K562 (cell line): Measurements from ENCODE around the gene SERPINB12. TPM values are rescaled to one million over a fixed set of nuclear protein-coding genes. Genes with fewer than 3 reads are reported as not detected.

Experiments
- ATAC-seq: fragments of 200-7000 bp; cut with Tn5 transposase; 3 replicates; pipeline ENCODE4 v1.9.1; 2020; ENCODE audit warnings: moderate library complexity
- BruUV-seq: library from RNA; stranded (reverse); fragments of 400-500 nt; replicated peaks from 2 replicates; lab custom pipeline; 2021; lab: Mats Ljungman, UMichigan
- CTCF ChIA-PET: fragments of 300-600 bp; formaldehyde crosslinking; extraction: SDS; loops from one replicate; lab custom pipeline; 2021; ENCODE audit warnings: low intra/inter-chr PET ratio; lab: Yijun Ruan, JAX
- POLR2A ChIA-PET: fragments of 300-600, 350-650 bp; sonication (Branson Sonifier 250); formaldehyde crosslinking; extraction: SDS; loops from one replicate; lab custom pipeline; 2021; ENCODE audit warnings: antibody characterized with exemption, inconsistent platforms; lab: Yijun Ruan, JAX
- DNase-seq, 4 experiments: peaks; one replicate each; pipeline versions ENCODE4 v3.0.0 to v3.0.0-alpha.2; 2011 to 2018; ENCODE audit warnings: low spot score in 3 of 4, mixed read lengths in 3 of 4; ENCODE audit errors: extremely low read depth in 1 of 4
- FAIRE-seq: peaks from 2 replicates; lab custom pipeline; 2011; peaks lifted over from hg19 to GRCh38; lab: Jason Lieb, UNC
- H2AFZ ChIP-seq: 2 replicates; pipeline ENCODE4 v1.6.0; 2011; ENCODE audit warnings: low read depth, low read length, control low read depth, inconsistent platforms
- H3K27ac ChIP-seq: fragments of 200-600 bp; 3 replicates; pipeline ENCODE4 v1.8.0; 2011; ENCODE audit warnings: low read depth, mild to moderate bottlenecking, control low read depth, inconsistent platforms, low read length, moderate library complexity, mixed read lengths; ENCODE audit errors: extremely low read depth
- H3K27me3 ChIP-seq, 2 experiments: fragments of 300-600 bp in 1 of 2; 2 replicates in 1 of 2; 3 replicates in 1 of 2; pipeline versions ENCODE4 v1.6.0 to v1.8.0; 2011; ENCODE audit warnings: inconsistent platforms in 2 of 2, low read length in 2 of 2, mild to moderate bottlenecking in 1 of 2, mixed read lengths in 1 of 2, moderate library complexity in 1 of 2; ENCODE audit not compliant: control insufficient read depth in 2 of 2, insufficient read depth in 2 of 2
- H3K36me3 ChIP-seq: fragments of 300-600 bp; 3 replicates; pipeline ENCODE4 v1.8.0; 2011; ENCODE audit warnings: mild to moderate bottlenecking, low read length, inconsistent platforms; ENCODE audit not compliant: control insufficient read depth, insufficient read depth
- H3K4me1 ChIP-seq, 2 experiments: fragments of 200-600 bp in 1 of 2; replicated peaks in 1 of 2; 2 replicates in 1 of 2; 3 replicates in 1 of 2; pipeline versions ENCODE4 v1.5.1 to v1.8.0; 2011; ENCODE audit warnings: inconsistent platforms in 2 of 2, low read length in 2 of 2, mild to moderate bottlenecking in 1 of 2, mixed read lengths in 1 of 2, moderate library complexity in 1 of 2; ENCODE audit not compliant: control insufficient read depth in 2 of 2, insufficient read depth in 2 of 2
- H3K4me2 ChIP-seq: 2 replicates; pipeline ENCODE4 v1.6.1; 2011; ENCODE audit warnings: low read length, control low read depth, inconsistent platforms, mixed read lengths; ENCODE audit not compliant: insufficient read depth
- H3K4me3 ChIP-seq: fragments of 200-600 bp; sonication (generic), shearing (Covaris generic); 2 replicates; pipeline ENCODE4 v1.5.1; 2016; ENCODE audit warnings: control low read depth, inconsistent platforms
- H3K79me2 ChIP-seq: fragments of 200-600 bp; 3 replicates; pipeline ENCODE4 v1.8.0; 2011; ENCODE audit warnings: low read length, inconsistent platforms; ENCODE audit not compliant: control insufficient read depth, insufficient read depth
- H3K9ac ChIP-seq, 2 experiments: 2 replicates each; pipeline versions ENCODE4 v1.6.0 to v1.6.1; 2011; ENCODE audit warnings: low read depth in 2 of 2, low read length in 2 of 2, control low read depth in 1 of 2, inconsistent platforms in 1 of 2, mild to moderate bottlenecking in 1 of 2, mixed read lengths in 1 of 2; ENCODE audit not compliant: insufficient read depth in 1 of 2
- H3K9me1 ChIP-seq: one replicate; pipeline ENCODE4 v1.6.0; 2011; ENCODE audit warnings: inconsistent platforms, mild to moderate bottlenecking, low read length, moderate library complexity; ENCODE audit not compliant: control insufficient read depth, insufficient read depth
- H3K9me3 ChIP-seq: replicated peaks from 2 replicates; pipeline ENCODE4 v1.5.1; 2011; ENCODE audit warnings: low read depth, low read length, inconsistent platforms; ENCODE audit not compliant: control insufficient read depth, insufficient read depth
- H4K20me1 ChIP-seq: replicated peaks from 2 replicates; pipeline ENCODE4 v1.6.1; 2011; ENCODE audit warnings: low read length, inconsistent platforms, mixed read lengths; ENCODE audit not compliant: control insufficient read depth, insufficient read depth
- ARID3B ChIP-seq: fragments of 250-450 bp; sonication (Bioruptor Pico); IDR thresholded peaks from 2 replicates; pipeline ENCODE4 v1.4.0; 2020; ENCODE audit warnings: borderline replicate concordance
- ATF7 ChIP-seq: fragments of 450-650 bp; IDR thresholded peaks from 2 replicates; pipeline ENCODE4 v1.7.1; 2014; ENCODE audit warnings: mild to moderate bottlenecking, moderate library complexity
- CBFA2T2 ChIP-seq: fragments of 450-650 bp; conservative IDR thresholded peaks from 2 replicates; pipeline ENCODE4 v1.6.1; 2017; ENCODE audit warnings: mild to moderate bottlenecking
- CHD4 ChIP-seq: fragments of 200-600 bp; sonication (generic); IDR thresholded peaks from 3 replicates; pipeline ENCODE4 v1.6.1; 2012; ENCODE audit warnings: low read depth, mild to moderate bottlenecking, mixed read lengths, low read length, inconsistent platforms; ENCODE audit not compliant: insufficient read depth, insufficient replicate concordance, poor library complexity, severe bottlenecking
- GTF2B ChIP-seq: IDR thresholded peaks from 2 replicates; pipeline ENCODE4 v1.6.1; 2011; ENCODE audit not compliant: insufficient read length; ENCODE audit errors: extremely low read depth
- HEY1 ChIP-seq: fragments of 250-450 bp; sonication (Bioruptor Pico); IDR thresholded peaks from 2 replicates; pipeline ENCODE4 v1.5.0; 2020; ENCODE audit warnings: mild to moderate bottlenecking, moderate library complexity, borderline replicate concordance
- MED1 ChIP-seq: sonication (generic); formaldehyde crosslinking; IDR thresholded peaks from 2 replicates; pipeline ENCODE4 v1.8.1; 2023; ENCODE audit warnings: missing genetic modification reagents, borderline replicate concordance
- SUPT5H ChIP-seq: fragments of 450-650 bp; IDR thresholded peaks from 2 replicates; pipeline ENCODE4 v1.6.1; 2016
- ZNF175 ChIP-seq: fragments of 200-800 bp; sonication (Bioruptor generic); IDR thresholded peaks from 2 replicates; pipeline ENCODE4 v1.6.1; 2016; ENCODE audit warnings: low read depth, mild to moderate bottlenecking, missing genetic modification characterization, missing compliant biosample characterization
- WGBS: fragments of 100-300 bp; shearing (Covaris generic); methylation state at CpG from one replicate; pipeline ENCODE4 v1.1.6; 2016; ENCODE audit warnings: low coverage, mixed read lengths; ENCODE audit not compliant: insufficient coverage; ENCODE audit errors: missing lambda C conversion rate; 5-methylcytosine and 5-hydroxymethylcytosine counted together
- in situ Hi-C: fragments of 300-500 bp; cut with MboI; formaldehyde crosslinking; loops from 4 replicates; pipeline ENCODE4 v1.15.0; 2018; ENCODE audit warnings: inconsistent platforms, mixed read lengths
- intact Hi-C: fragments of 100-400 bp; cut with micrococcal nuclease; formaldehyde crosslinking; loops from 2 replicates; pipeline ENCODE4 v1.14.2; 2022
- polyA plus RNA-seq, 8 experiments: library from polyadenylated mRNA; depleted of rRNA in 4 of 8; stranded (reverse) in 5 of 8; unstranded in 3 of 8; fragments of >200 nt; fragmentation: Nextera tagmentation in 2 of 8; fragmentation: Illumina TruSeq in 1 of 8; extraction: Ambion mirVana in 2 of 8; extraction: Trizol in 1 of 8; gene quantifications; 2 replicates each; pipeline versions ENCODE4 v1.2.1 to v1.2.3, GENCODE V29; 2011 to 2014; ENCODE audit warnings: inconsistent platforms in 1 of 8, missing spikeins in 1 of 8
- total RNA-seq, 7 experiments: library from RNA; depleted of rRNA in 6 of 7; stranded (reverse); fragments of >200 nt in 6 of 7; fragmentation: Illumina TruSeq in 2 of 7; extraction: Trizol in 2 of 7; gene quantifications; 2 replicates each; pipeline versions ENCODE4 v1.2.1 to v1.2.3, GENCODE V29; 2011 to 2021; ENCODE audit warnings: low replicate concordance in 1 of 7
- TF ChIP-seq, protein P1 (sequence below): fragments of 250-450 bp; sonication (Bioruptor Pico); IDR thresholded peaks from 2 replicates; pipeline ENCODE4 v1.5.0; 2021
- TF ChIP-seq, protein P2 (sequence below), 2 experiments: fragments of 450-650 bp in 1 of 2; sonication (generic) in 1 of 2; formaldehyde crosslinking; conservative IDR thresholded peaks; 2 replicates each; pipeline versions ENCODE4 v1.4.0 to v1.8.1; 2020 to 2022; ENCODE audit warnings: mild to moderate bottlenecking in 1 of 2, missing genetic modification reagents in 1 of 2
- TF ChIP-seq, protein P3 (sequence below): fragments of 250-450 bp; sonication (Bioruptor Pico); IDR thresholded peaks from 2 replicates; pipeline ENCODE4 v1.4.0; 2020

Gene SERPINB12
- total and polyA plus RNA-seq, 9 of the 15 experiments (the other 6 are each of a cell fraction or from before 2014, with no cell fraction given), result not detected

DNA sequence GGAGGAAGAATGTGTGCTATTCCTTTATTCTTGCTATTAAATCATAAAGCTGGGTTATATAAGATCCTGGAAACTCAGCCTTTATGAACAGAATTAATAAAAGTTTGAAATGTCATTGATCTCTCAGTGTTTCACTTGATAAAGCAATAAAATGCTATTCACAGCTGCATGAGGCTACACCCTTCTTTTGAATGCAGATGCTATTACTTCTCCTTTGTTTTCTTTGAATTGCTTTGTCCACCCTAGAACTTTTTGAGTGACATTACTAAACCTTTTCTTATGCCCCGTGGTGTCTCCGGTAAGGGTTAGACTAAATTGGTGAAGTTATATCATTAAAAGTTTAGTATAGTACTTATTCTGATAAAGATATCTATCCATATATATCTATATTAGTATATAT lies 46.5 kb upstream of the SERPINB12 start:
- 0% methylated on average over 2 of the region's 2 CpGs for WGBS
- Histone ChIP-seq H3K27ac (no peak overlapping the region), H3K36me3 (no peaks in the 10 kb centered on the region), H4K20me1 (no peaks in the 10 kb centered on the region), H3K4me1 (no peaks in the 10 kb centered on the region), H3K9ac (no peak overlapping the region), H2AFZ (no peak overlapping the region), H3K79me2 (no peaks in the 10 kb centered on the region), H3K4me2 (no peak overlapping the region), H3K27me3 (no peaks in the 10 kb centered on the region), H3K4me3 (no peak overlapping the region), H3K9me1 (no peaks in the 10 kb centered on the region), H3K9me3 (no peaks in the 10 kb centered on the region)
- CTCF ChIA-PET, result no interaction called here
- ATAC-seq (no peak), FAIRE-seq (no peak), DNase-seq (no peak)
- BruUV-seq, result no TSS peak
- POLR2A ChIA-PET, result no interaction called here
- intact Hi-C loops (no loop called here), in situ Hi-C loops (no loop called here)
- TF ChIP-seq ARID3B (no peak), MED1 (CRISPR knock-in tag) (no peak), HEY1 (no peak), CHD4 (no peak), GTF2B (no peak), ZNF175 (no peak), SUPT5H (no peak), CBFA2T2 (no peak), ATF7 (no peak)
- TF ChIP-seq, protein P1, sequence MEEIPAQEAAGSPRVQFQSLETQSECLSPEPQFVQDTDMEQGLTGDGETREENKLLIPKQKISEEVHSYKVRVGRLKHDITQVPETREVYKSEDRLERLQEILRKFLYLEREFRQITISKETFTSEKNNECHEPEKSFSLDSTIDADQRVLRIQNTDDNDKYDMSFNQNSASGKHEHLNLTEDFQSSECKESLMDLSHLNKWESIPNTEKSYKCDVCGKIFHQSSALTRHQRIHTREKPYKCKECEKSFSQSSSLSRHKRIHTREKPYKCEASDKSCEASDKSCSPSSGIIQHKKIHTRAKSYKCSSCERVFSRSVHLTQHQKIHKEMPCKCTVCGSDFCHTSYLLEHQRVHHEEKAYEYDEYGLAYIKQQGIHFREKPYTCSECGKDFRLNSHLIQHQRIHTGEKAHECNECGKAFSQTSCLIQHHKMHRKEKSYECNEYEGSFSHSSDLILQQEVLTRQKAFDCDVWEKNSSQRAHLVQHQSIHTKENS (CRISPR knock-in tag), result no peak
- TF ChIP-seq, protein P2, sequence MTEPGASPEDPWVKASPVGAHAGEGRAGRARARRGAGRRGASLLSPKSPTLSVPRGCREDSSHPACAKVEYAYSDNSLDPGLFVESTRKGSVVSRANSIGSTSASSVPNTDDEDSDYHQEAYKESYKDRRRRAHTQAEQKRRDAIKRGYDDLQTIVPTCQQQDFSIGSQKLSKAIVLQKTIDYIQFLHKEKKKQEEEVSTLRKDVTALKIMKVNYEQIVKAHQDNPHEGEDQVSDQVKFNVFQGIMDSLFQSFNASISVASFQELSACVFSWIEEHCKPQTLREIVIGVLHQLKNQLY (CRISPR knock-in tag; conservative IDR thresholded peaks at IDR 0.05), result no peak
- TF ChIP-seq, protein P3, sequence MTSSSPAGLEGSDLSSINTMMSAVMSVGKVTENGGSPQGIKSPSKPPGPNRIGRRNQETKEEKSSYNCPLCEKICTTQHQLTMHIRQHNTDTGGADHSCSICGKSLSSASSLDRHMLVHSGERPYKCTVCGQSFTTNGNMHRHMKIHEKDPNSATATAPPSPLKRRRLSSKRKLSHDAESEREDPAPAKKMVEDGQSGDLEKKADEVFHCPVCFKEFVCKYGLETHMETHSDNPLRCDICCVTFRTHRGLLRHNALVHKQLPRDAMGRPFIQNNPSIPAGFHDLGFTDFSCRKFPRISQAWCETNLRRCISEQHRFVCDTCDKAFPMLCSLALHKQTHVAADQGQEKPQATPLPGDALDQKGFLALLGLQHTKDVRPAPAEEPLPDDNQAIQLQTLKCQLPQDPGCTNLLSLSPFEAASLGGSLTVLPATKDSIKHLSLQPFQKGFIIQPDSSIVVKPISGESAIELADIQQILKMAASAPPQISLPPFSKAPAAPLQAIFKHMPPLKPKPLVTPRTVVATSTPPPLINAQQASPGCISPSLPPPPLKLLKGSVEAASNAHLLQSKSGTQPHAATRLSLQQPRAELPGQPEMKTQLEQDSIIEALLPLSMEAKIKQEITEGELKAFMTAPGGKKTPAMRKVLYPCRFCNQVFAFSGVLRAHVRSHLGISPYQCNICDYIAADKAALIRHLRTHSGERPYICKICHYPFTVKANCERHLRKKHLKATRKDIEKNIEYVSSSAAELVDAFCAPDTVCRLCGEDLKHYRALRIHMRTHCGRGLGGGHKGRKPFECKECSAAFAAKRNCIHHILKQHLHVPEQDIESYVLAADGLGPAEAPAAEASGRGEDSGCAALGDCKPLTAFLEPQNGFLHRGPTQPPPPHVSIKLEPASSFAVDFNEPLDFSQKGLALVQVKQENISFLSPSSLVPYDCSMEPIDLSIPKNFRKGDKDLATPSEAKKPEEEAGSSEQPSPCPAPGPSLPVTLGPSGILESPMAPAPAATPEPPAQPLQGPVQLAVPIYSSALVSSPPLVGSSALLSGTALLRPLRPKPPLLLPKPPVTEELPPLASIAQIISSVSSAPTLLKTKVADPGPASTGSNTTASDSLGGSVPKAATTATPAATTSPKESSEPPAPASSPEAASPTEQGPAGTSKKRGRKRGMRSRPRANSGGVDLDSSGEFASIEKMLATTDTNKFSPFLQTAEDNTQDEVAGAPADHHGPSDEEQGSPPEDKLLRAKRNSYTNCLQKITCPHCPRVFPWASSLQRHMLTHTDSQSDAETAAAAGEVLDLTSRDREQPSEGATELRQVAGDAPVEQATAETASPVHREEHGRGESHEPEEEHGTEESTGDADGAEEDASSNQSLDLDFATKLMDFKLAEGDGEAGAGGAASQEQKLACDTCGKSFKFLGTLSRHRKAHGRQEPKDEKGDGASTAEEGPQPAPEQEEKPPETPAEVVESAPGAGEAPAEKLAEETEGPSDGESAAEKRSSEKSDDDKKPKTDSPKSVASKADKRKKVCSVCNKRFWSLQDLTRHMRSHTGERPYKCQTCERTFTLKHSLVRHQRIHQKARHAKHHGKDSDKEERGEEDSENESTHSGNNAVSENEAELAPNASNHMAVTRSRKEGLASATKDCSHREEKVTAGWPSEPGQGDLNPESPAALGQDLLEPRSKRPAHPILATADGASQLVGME (CRISPR knock-in tag), result no peak
